VCaP (cell line): Measurements from ENCODE around the gene NEDD9.

Source experiments
- H3K27ac ChIP-seq: fragments of 450-650 bp; 2 replicates; pipeline ENCODE4 v1.5.1; 2017
- TF ChIP-seq, protein P1 (sequence below): fragments of 450-650 bp; conservative IDR thresholded peaks from 2 replicates; pipeline ENCODE4 v1.5.1; 2017; ENCODE audit warnings: mild to moderate bottlenecking, moderate library complexity

NEDD9 gene

DNA sequence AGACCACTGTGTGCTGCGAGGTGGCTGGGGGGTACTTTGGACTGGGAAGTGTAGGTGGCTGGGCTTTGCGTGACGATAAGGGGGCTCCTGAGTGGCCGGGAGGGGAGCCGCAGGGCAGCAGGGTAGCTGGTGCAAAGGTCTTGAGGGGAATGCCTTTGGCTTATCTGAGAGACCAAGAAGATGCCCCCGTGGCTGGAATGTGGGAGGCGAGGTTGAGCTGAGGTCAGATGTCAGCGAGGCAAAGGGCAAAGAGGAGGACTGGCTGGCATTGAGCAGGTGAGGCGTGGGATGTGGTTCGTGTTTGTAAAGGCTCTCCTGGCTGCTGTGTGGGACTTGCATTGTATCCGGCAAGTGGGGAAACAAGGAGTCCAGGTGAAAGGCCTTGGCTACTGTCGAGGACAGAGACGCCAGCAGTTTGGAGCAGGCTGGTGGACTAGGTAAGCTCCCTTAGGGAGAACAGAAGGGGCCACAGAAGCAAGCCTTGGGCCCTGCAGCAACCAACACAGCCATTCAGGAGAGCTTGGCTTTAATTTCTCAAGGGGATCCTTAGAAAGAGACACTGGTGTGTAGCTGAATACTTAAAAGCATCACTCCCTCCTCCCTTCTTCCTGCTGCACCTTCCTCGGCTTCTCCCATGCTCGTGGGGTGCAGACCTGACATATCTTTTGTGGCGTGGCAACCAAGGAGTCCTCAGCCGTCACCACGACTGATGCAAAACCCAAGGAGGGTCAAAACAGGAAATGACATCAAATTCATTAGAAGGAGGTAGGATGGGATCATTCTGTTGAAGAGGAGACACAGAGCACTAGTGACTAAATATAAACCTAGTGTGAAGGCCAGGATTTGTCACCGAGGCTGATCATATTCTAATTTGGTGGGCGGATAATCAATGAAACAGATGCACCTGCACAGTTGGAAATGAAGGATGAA, 67.5 kb downstream of the NEDD9 start:
- no peak overlapping the region for H3K27ac ChIP-seq
- TF ChIP-seq, protein P1, sequence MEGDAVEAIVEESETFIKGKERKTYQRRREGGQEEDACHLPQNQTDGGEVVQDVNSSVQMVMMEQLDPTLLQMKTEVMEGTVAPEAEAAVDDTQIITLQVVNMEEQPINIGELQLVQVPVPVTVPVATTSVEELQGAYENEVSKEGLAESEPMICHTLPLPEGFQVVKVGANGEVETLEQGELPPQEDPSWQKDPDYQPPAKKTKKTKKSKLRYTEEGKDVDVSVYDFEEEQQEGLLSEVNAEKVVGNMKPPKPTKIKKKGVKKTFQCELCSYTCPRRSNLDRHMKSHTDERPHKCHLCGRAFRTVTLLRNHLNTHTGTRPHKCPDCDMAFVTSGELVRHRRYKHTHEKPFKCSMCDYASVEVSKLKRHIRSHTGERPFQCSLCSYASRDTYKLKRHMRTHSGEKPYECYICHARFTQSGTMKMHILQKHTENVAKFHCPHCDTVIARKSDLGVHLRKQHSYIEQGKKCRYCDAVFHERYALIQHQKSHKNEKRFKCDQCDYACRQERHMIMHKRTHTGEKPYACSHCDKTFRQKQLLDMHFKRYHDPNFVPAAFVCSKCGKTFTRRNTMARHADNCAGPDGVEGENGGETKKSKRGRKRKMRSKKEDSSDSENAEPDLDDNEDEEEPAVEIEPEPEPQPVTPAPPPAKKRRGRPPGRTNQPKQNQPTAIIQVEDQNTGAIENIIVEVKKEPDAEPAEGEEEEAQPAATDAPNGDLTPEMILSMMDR, result no peak

DNA sequence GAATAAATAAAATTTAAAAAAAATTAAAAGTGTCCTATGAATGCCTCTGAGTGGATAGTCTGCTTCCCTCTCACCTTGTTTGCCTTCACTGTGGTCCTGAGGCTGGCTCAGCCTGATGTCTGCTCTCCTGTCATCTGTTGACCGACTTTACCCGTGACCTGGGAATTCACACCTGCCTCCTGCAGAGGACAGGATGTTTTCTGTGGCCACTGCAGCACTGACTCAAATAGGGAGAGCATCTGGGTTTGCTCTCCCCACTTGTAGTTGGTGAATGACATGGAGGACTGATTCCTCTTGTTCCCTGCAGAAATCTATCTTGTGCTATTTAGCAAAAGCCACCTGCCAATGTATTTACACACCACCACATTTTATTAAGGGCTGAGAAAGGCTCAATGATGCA, 68.5 kb downstream of the NEDD9 start:
- TF ChIP-seq, protein P1, result no peak

DNA sequence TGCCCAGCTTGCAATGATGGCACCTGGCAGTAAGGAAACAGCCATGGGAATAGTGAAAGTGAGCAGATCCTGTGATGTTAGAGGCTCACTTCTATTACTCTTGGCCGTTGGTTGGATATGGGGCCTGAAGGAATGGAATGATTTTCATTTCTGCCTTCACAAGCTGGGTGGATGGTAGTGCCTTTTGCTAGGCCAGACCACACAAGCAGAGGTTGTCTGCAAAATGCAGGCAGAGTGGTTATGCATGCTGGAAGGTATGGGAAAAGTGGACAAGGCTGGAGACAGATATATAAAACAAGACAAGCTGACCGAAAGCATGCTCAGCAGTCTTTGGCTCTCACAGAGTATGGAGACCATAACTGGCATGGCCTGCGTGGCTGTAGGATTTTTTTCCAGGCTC, 70.2 kb downstream of the NEDD9 start:
- H3K27ac ChIP-seq, result no peak overlapping the region
- TF ChIP-seq, protein P1, result no peak

More for the DNA sequence above, 68.5 kb downstream of the NEDD9 start:
- no peak overlapping the region for H3K27ac ChIP-seq

DNA sequence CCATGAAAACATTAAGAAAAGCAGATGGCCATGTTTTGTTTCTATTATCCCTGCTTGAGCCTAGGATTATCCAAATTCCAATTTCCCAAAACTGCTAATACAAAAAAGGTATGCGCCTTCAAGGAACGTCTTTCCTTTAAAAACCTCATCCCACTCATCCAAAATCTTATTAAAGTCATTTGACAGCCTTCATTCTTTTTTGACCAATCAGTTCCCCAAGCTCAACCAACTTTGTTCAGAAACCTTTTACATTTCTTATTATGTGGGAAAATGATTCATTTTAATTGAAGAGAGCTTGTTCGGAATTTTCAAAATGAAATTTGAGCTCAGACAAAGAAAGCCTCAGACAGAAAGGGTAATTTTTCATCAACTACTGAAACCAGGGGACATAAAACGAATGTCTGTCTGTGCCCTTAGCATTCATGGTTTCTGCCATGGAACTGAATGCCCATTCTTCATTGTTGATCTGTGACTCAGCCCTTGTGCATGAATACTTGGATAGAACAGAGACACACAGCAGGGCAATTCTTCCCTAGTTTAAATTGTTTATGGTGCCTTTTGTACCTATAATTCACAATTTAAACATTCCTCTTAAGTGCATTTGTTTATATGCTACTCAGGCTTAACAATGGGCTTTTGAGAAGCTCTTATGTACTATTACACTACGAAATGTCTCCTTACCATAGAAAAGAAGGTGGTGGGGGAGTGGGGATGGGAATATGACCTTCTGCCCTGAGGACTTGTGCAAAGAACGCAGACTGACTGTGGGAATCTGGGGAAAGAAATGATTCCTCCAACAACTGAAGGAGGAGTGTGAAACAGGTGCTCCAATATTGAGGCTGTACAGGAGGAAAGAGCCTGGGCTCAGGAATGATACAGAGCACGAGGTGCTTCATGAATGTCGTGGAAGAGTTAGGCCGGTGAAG, 71.2 kb downstream of the NEDD9 start:
- H3K27ac ChIP-seq, result no peak overlapping the region
- TF ChIP-seq, protein P1, result no peak

DNA sequence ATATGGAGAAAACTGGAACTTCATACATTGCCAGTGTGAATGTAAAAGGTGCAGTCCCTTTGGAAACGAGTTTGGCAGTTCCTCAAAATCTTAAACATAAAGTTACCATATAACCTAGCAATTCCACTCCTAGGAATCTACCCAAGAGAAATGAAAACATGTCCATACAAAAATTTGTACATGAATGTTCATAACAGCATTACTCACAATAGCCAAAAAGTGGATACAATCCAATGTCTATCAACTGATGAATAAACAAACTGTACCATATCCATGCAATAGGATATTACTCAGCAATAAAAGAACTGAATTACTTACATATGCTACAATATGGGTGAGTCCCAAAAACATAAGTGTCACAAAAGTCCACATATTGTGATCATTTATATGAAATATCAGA, 72.3 kb downstream of the NEDD9 start:
- no peak overlapping the region for H3K27ac ChIP-seq

DNA sequence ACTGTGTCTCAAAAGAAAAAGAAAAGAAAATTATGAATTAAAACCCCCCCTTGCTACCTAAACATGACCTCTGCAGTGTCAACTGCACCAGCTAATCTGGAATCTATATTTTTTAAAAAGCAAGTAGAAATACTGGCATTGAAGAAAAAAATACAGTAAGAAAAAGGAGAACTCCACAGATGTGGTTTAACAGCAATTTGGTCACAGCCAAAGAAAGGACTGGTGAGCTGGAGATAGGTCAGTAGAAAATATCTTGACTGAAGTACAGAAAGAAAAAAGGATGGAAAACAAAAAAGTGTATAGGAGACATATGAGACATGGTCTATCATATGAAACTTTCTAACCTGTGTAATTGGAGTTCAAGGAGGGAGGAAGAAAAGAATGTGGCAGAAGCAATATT, 76.9 kb downstream of the NEDD9 start:
- TF ChIP-seq, protein P1, result no peak
- no peak overlapping the region for H3K27ac ChIP-seq

More for the DNA sequence above, 72.3 kb downstream of the NEDD9 start:
- TF ChIP-seq, protein P1, result no peak

DNA sequence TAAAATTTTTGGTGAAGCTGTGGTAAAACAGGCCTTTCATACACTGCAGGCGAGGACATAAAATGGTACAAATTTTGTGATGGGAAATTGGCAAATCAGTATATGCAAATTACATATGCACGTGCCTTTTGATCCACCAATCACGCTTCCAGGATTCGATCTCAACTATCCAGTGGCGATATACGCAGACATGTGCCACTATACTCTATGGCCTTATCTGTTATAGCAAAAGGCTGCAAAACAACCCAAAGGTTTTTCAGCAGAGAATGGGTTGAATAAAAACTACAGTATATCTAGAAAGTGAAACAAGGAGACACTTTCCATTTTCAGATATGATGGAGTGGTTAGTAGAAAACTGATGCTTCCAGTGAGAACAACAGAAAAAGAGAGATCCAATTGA, 79.0 kb downstream of the NEDD9 start:
- TF ChIP-seq, protein P1, result no peak
- H3K27ac ChIP-seq, result no peak overlapping the region
